ENCODE data around the gene ALAD. TPM values are rescaled to one million over a fixed set of nuclear protein-coding genes. Genes with fewer than 3 reads are reported as not detected.

ALAD gene
- total RNA-seq, 4 donors from 2014 or later = 44.6 to 81.4 (median 62.2) TPM

- no peak for DNase-seq
- H3K36me3 ChIP-seq = no peaks in the 10 kb centered on the region
- no peaks in the 10 kb centered on the region for H3K9me3 ChIP-seq
- no peak overlapping the region for H3K4me3 ChIP-seq
- TF ChIP-seq POLR2A (IDR thresholded peaks at IDR 0.05) = no peak
- no peak for TF ChIP-seq CTCF (IDR thresholded peaks at IDR 0.05)
- H3K27me3 ChIP-seq = no peaks in the 10 kb centered on the region
- H3K27ac ChIP-seq = no peak overlapping the region
- H3K4me1 ChIP-seq = no peaks in the 10 kb centered on the region
These were observed 16.3 kb upstream of the ALAD start for GRCh38 chr9:113417370-113417769.

- DNase-seq = peak in 2 of 3 donors; percentile 64 to 69
- no peaks in the 10 kb centered on the region for H3K9me3 ChIP-seq
- no peaks in the 10 kb centered on the region for H3K4me1 ChIP-seq
- peak overlapping the region in 2 of 4 donors; percentile 44 to 48 for H3K27ac ChIP-seq
- TF ChIP-seq CTCF (IDR thresholded peaks at IDR 0.05) = no peak
- TF ChIP-seq POLR2A (IDR thresholded peaks at IDR 0.05) = no peak
- no peaks in the 10 kb centered on the region for H3K36me3 ChIP-seq
- H3K4me3 ChIP-seq = no peak overlapping the region
- H3K27me3 ChIP-seq = no peaks in the 10 kb centered on the region
These were observed 15.2 kb upstream of the ALAD start for GRCh38 chr9:113416149-113416721.

- Histone ChIP-seq H3K9me3 (no peaks in the 10 kb centered on the region), H3K27me3 (no peaks in the 10 kb centered on the region), H3K36me3 (peaks cover 0 to 15% (median 0%) of the 10 kb centered on the region in 3 donors), H3K4me3 (peak within 1 kb of the TSS; percentile 67 to 90 (median 82)), H3K4me1 (peaks cover 0 to 20% (median 5%) of the 10 kb centered on the region in 4 donors), H3K27ac (peak within 1 kb of the TSS; percentile 92 to 97 (median 95))
- peak; percentile 91 to 97 (median 96) for DNase-seq
- peak; percentile 38 to 54 for TF ChIP-seq POLR2A (IDR thresholded peaks at IDR 0.05)
- no peak for TF ChIP-seq CTCF (IDR thresholded peaks at IDR 0.05)
These were observed 9.3 kb upstream of the ALAD start, which contains the start of the genes C9orf43 and POLE3 for GRCh38 chr9:113410207-113410864. TSS of gene C9orf43 (plus strand) at chr9:113410747. CDS start at chr9:113413494, 2,747 bp downstream. TSS of gene POLE3 (minus strand) at chr9:113410675. CDS start at chr9:113410293, 382 bp downstream.

- Histone ChIP-seq H3K4me1 (peaks cover 0 to 20% (median 5%) of the 10 kb centered on the region in 4 donors), H3K36me3 (peaks cover 0 to 15% (median 0%) of the 10 kb centered on the region in 3 donors), H3K9me3 (no peaks in the 10 kb centered on the region), H3K27ac (peak overlapping the region; percentile 92 to 97 (median 95)), H3K27me3 (no peaks in the 10 kb centered on the region), H3K4me3 (peak overlapping the region; percentile 67 to 90 (median 82))
- TF ChIP-seq POLR2A (IDR thresholded peaks at IDR 0.05) = no peak
- no peak for TF ChIP-seq CTCF (IDR thresholded peaks at IDR 0.05)
- DNase-seq = no peak
These were observed 8.8 kb upstream of the ALAD start for GRCh38 chr9:113409883-113410206.

- peaks cover 0 to 15% (median 0%) of the 10 kb centered on the region in 3 donors for H3K36me3 ChIP-seq
- TF ChIP-seq POLR2A (IDR thresholded peaks at IDR 0.05) = no peak
- TF ChIP-seq CTCF (IDR thresholded peaks at IDR 0.05) = no peak
These were observed 8.4 kb upstream of the ALAD start for GRCh38 chr9:113409481-113409880.

More at GRCh38 chr9:113409481-113409880, 8.4 kb upstream of the ALAD start:
- H3K9me3 ChIP-seq = no peaks in the 10 kb centered on the region
- peak overlapping the region; percentile 92 to 97 (median 95) for H3K27ac ChIP-seq
- DNase-seq = no peak
- H3K4me1 ChIP-seq = peaks cover 0 to 20% (median 5%) of the 10 kb centered on the region in 4 donors
- no peaks in the 10 kb centered on the region for H3K27me3 ChIP-seq
- H3K4me3 ChIP-seq = peak overlapping the region; percentile 67 to 90 (median 82)
